ENCODE results near the gene HMCN1.

GRCh38 chr1:186152227-186152619, 418.0 kb downstream of the HMCN1 start:
- no peak for TF ChIP-seq POLR2A (IDR thresholded peaks at IDR 0.05; ENCODE audit: low read length)
- no peak for TF ChIP-seq GATA1 (IDR thresholded peaks at IDR 0.05; ENCODE audit: low read depth, low read length)
